UCSD-AML1 (cell line): ENCODE results near the gene OR6V1.

Experiments
- DNase-seq: peaks from one replicate; lab custom pipeline; 2025; ENCODE audit not compliant: unreplicated experiment; lab: John Stamatoyannopoulos, UW

OR6V1 gene

GRCh38 chr7:143052041-143052440, at the start of gene OR6V1:
Gene OR6V1 (plus strand): TSS chr7:143052341. CDS start chr7:143052341, 0 bp downstream.
- DNase-seq, result no peak

GRCh38 chr7:143002898-143003297, 49.2 kb upstream of the OR6V1 start:
- no peak for DNase-seq

- DNase-seq, result no peak
These were observed 48.6 kb upstream of the OR6V1 start for GRCh38 chr7:143003393-143004051.

GRCh38 chr7:143005632-143006260, 46.4 kb upstream of the OR6V1 start:
- DNase-seq, result no peak

GRCh38 chr7:143008007-143008901, 43.9 kb upstream of the OR6V1 start:
- peak; percentile 62 for DNase-seq

- no peak for DNase-seq
These were observed 40.1 kb upstream of the OR6V1 start for GRCh38 chr7:143012001-143012400.

- DNase-seq, result no peak
These were observed 39.7 kb upstream of the OR6V1 start for GRCh38 chr7:143012409-143012808.

- no peak for DNase-seq
These were observed 38.7 kb upstream of the OR6V1 start for GRCh38 chr7:143013473-143013872.

GRCh38 chr7:143013893-143014292, 38.2 kb upstream of the OR6V1 start:
- no peak for DNase-seq

GRCh38 chr7:143015084-143015483, 37.1 kb upstream of the OR6V1 start:
- no peak for DNase-seq

- no peak for DNase-seq
These were observed 36.1 kb upstream of the OR6V1 start for GRCh38 chr7:143015926-143016490.

- no peak for DNase-seq
These were observed 35.1 kb upstream of the OR6V1 start for GRCh38 chr7:143016996-143017395.

GRCh38 chr7:143018931-143019330, 33.2 kb upstream of the OR6V1 start:
- no peak for DNase-seq

GRCh38 chr7:143023047-143023446, 29.1 kb upstream of the OR6V1 start:
- DNase-seq, result no peak

- DNase-seq, result no peak
These were observed 26.8 kb upstream of the OR6V1 start for GRCh38 chr7:143025371-143025770.

- no peak for DNase-seq
These were observed 25.1 kb upstream of the OR6V1 start, which contains the start of gene OR9A2 for GRCh38 chr7:143027032-143027431. Gene OR9A2 (minus strand): TSS chr7:143027132. CDS start chr7:143027132, 0 bp downstream.

GRCh38 chr7:143027683-143028082, 24.5 kb upstream of the OR6V1 start:
- no peak for DNase-seq

- no peak for DNase-seq
These were observed 13.5 kb upstream of the OR6V1 start for GRCh38 chr7:143038635-143039034.

- DNase-seq, result no peak
These were observed 11.9 kb upstream of the OR6V1 start for GRCh38 chr7:143040209-143040715.

- DNase-seq, result no peak
These were observed 10.8 kb upstream of the OR6V1 start for GRCh38 chr7:143041346-143041745.

- no peak for DNase-seq
These were observed 9.9 kb upstream of the OR6V1 start for GRCh38 chr7:143042159-143042789.
